ENCODE measurements around the gene CHRM1. TPM values are rescaled to one million over a fixed set of nuclear protein-coding genes. Genes with fewer than 3 reads are reported as not detected.

Gene CHRM1
- polyA plus RNA-seq, 2 of the 4 experiments (the other 2 are of a cell fraction) = not detected

GRCh38 chr11:62962391-62962790 is 41.2 kb upstream of the CHRM1 start:
- Histone ChIP-seq H3K4me2 (no peak overlapping the region), H3K4me3 (no peak overlapping the region), H3K27ac (no peak overlapping the region), H3K9me3 (peaks cover 9% of the 10 kb centered on the region), H3K4me1 (no peaks in the 10 kb centered on the region)
- 57% methylated on average over 3 of the region's 3 CpGs for WGBS (ENCODE audit: missing lambda C conversion rate)
- ChIA-PET POLR2A (no interaction called here), CTCF (interaction anchor here (1.1 to 1.6 kb wide), 4 partner anchors 15 to 57 kb away, joined by 3 to 5 read pairs (median 3); partner anchors contain the start of gene CHRM1)
- FAIRE-seq (no peak), ATAC-seq (no peak), DNase-seq (ENCODE audit: low read depth in 1 of 2, low spot score in 1 of 2) (no peak)
- TF ChIP-seq RARB (CRISPR knock-in tag; IDR thresholded peaks at IDR 0.05) (no peak), ELK1 (IDR thresholded peaks at IDR 0.05; ENCODE audit: low read depth, low read length) (no peak)

DNA sequence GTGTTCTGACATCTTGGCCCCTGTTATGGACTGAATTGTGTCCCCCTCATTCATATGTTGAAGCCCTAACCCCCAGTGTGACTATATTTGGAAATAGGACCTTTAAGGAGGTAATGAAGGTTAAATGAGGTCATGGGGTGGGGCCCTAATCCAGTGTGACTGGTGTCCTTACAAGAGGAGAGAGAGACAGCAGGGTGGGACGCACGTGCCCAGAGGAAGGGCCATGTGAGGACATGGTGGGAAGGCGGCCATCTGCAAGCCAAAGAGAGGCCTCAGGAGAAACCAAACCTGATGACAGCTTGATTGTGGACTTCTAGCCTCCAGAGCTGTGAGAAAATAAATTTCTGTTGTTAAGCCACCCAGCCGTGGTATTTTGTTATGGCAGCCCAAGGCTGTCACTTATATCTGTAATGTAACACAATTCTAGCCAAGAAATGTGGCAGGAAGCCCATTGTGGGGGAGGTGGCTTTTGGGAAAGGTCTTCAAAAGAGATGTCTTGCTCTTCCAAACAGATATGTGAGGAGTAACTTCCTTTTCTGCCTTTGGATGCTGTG is 39.9 kb upstream of the CHRM1 start:
- Histone ChIP-seq H3K9me3 (no peaks in the 10 kb centered on the region), H3K27ac (no peak overlapping the region), H3K4me1 (no peaks in the 10 kb centered on the region), H3K4me3 (no peak overlapping the region), H3K4me2 (no peak overlapping the region)
- ATAC-seq (no peak), DNase-seq (ENCODE audit: low read depth in 1 of 2, low spot score in 1 of 2) (no peak), FAIRE-seq (no peak)
- ChIA-PET POLR2A (no interaction called here), CTCF (interaction anchor here (1.1 kb wide), 1 partner anchor 14 kb away, joined by 3 read pairs; no protein-coding TSS in a partner anchor)
- TF ChIP-seq FOSL2 (IDR thresholded peaks at IDR 0.05) (no peak), FOSL2 (CRISPR knock-in tag; IDR thresholded peaks at IDR 0.05) (no peak), MAFK (IDR thresholded peaks at IDR 0.05; ENCODE audit: partially characterized antibody) (no peak), HES2 (IDR thresholded peaks at IDR 0.05) (no peak), CHD2 (IDR thresholded peaks at IDR 0.05; ENCODE audit: low read length, partially characterized antibody) (no peak), HEYL (CRISPR knock-in tag; IDR thresholded peaks at IDR 0.05) (no peak), NPAS2 (CRISPR knock-in tag; IDR thresholded peaks at IDR 0.05; ENCODE audit: borderline replicate concordance) (no peak), TFCP2L1 (CRISPR knock-in tag; IDR thresholded peaks at IDR 0.05) (no peak), CTCF (IDR thresholded peaks at IDR 0.05) (no peak), ZNF302 (CRISPR knock-in tag; IDR thresholded peaks at IDR 0.05) (no peak), GATA3 (IDR thresholded peaks at IDR 0.05; ENCODE audit: borderline replicate concordance) (no peak), ATOH8 (CRISPR knock-in tag; IDR thresholded peaks at IDR 0.05; ENCODE audit: low read depth) (no peak), USF2 (IDR thresholded peaks at IDR 0.05) (no peak), HOXB13 (CRISPR knock-in tag; IDR thresholded peaks at IDR 0.05; ENCODE audit: low read depth) (no peak), KDM5A (IDR thresholded peaks at IDR 0.05) (no peak), ELK1 (IDR thresholded peaks at IDR 0.05; ENCODE audit: low read depth, low read length) (no peak), EHF (CRISPR knock-in tag; IDR thresholded peaks at IDR 0.05) (no peak), ESRRA (IDR thresholded peaks at IDR 0.05; ENCODE audit: borderline replicate concordance, low read length) (no peak), RCOR1 (IDR thresholded peaks at IDR 0.05; ENCODE audit: low read depth, low read length) (no peak)
- TF ChIP-seq, protein P1, sequence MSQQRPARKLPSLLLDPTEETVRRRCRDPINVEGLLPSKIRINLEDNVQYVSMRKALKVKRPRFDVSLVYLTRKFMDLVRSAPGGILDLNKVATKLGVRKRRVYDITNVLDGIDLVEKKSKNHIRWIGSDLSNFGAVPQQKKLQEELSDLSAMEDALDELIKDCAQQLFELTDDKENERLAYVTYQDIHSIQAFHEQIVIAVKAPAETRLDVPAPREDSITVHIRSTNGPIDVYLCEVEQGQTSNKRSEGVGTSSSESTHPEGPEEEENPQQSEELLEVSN (IDR thresholded peaks at IDR 0.05; ENCODE audit: borderline replicate concordance, low read depth) = no peak
- TF ChIP-seq, protein P2, sequence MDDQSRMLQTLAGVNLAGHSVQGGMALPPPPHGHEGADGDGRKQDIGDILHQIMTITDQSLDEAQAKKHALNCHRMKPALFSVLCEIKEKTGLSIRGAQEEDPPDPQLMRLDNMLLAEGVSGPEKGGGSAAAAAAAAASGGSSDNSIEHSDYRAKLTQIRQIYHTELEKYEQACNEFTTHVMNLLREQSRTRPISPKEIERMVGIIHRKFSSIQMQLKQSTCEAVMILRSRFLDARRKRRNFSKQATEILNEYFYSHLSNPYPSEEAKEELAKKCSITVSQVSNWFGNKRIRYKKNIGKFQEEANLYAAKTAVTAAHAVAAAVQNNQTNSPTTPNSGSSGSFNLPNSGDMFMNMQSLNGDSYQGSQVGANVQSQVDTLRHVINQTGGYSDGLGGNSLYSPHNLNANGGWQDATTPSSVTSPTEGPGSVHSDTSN (IDR thresholded peaks at IDR 0.05) = no peak
- WGBS (ENCODE audit: missing lambda C conversion rate) = 49% methylated on average over 4 of the region's 4 CpGs
